IMR-90 (cell line): ENCODE measurements around the gene POLR2J. TPM values are rescaled to one million over a fixed set of nuclear protein-coding genes. Genes with fewer than 3 reads are reported as not detected.

Source experiments
- ATAC-seq: fragments of 200-7000 bp; cut with Tn5 transposase; 2 replicates; pipeline ENCODE4 v1.9.1; 2020; ENCODE audit warnings: low read depth, mild to moderate bottlenecking, moderate library complexity
- BruUV-seq: library from RNA; stranded (reverse); fragments of 400-500 nt; replicated peaks from 2 replicates; lab custom pipeline; 2021; lab: Mats Ljungman, UMichigan
- CTCF ChIA-PET: fragments of 300-600 bp; formaldehyde crosslinking; extraction: SDS; loops from one replicate; lab custom pipeline; 2021; ENCODE audit warnings: antibody characterized with exemption; lab: Yijun Ruan, JAX
- POLR2A ChIA-PET: fragments of 300-600 bp; sonication (Branson Sonifier 250); formaldehyde crosslinking; loops from one replicate; lab custom pipeline; 2022; ENCODE audit warnings: antibody characterized with exemption; ENCODE audit not compliant: unreplicated experiment; lab: Charles Lee
- DNase-seq: peaks from one replicate; pipeline ENCODE4 v3.0.0; 2013
- H2AFZ ChIP-seq: replicated peaks from 2 replicates; pipeline ENCODE3; 2013; ENCODE audit warnings: low read length, mild to moderate bottlenecking; ENCODE audit not compliant: poor library complexity
- H2AK5ac ChIP-seq: 2 replicates; pipeline ENCODE4 v1.6.1; 2013; ENCODE audit warnings: low read depth, low read length, inconsistent platforms
- H2AK9ac ChIP-seq: replicated peaks from 2 replicates; pipeline ENCODE3; 2013; ENCODE audit warnings: mild to moderate bottlenecking, low read depth, low read length, moderate library complexity; ENCODE audit not compliant: poor library complexity
- H2BK120ac ChIP-seq: 2 replicates; pipeline ENCODE4 v1.6.1; 2013; ENCODE audit warnings: low read depth, low read length, inconsistent platforms
- H2BK15ac ChIP-seq: 3 replicates; pipeline ENCODE4 v1.6.1; 2013; ENCODE audit warnings: low read depth, low read length, inconsistent platforms
- H2BK20ac ChIP-seq: 2 replicates; pipeline ENCODE4 v1.6.1; 2013; ENCODE audit warnings: low read depth, mild to moderate bottlenecking, inconsistent platforms, low read length, moderate library complexity
- H2BK5ac ChIP-seq: 2 replicates; pipeline ENCODE4 v1.6.1; 2013; ENCODE audit warnings: mild to moderate bottlenecking, low read depth, low read length, inconsistent platforms; ENCODE audit not compliant: poor library complexity, severe bottlenecking
- H3K14ac ChIP-seq: replicated peaks from 2 replicates; pipeline ENCODE4 v1.6.1; 2013; ENCODE audit warnings: low read depth, low read length, inconsistent platforms
- H3K18ac ChIP-seq: 2 replicates; pipeline ENCODE4 v1.6.1; 2013; ENCODE audit warnings: low read depth, low read length, control low read depth
- H3K23ac ChIP-seq: 2 replicates; pipeline ENCODE4 v1.6.1; 2013; ENCODE audit warnings: low read depth, low read length, inconsistent platforms
- H3K27ac ChIP-seq: 2 replicates; pipeline ENCODE4 v1.5.1; 2013; ENCODE audit warnings: mild to moderate bottlenecking, control low read depth, low read length; ENCODE audit not compliant: insufficient read depth
- H3K27me3 ChIP-seq: 2 replicates; pipeline ENCODE4 v1.6.1; 2013; ENCODE audit warnings: low read length; ENCODE audit not compliant: control insufficient read depth, insufficient read depth
- H3K36me3 ChIP-seq: 2 replicates; pipeline ENCODE4 v1.6.1; 2013; ENCODE audit warnings: low read length, mixed read lengths; ENCODE audit not compliant: control insufficient read depth, insufficient read depth
- H3K4ac ChIP-seq: 2 replicates; pipeline ENCODE4 v1.6.1; 2013; ENCODE audit warnings: low read depth, low read length, inconsistent platforms
- H3K4me1 ChIP-seq: 2 replicates; pipeline ENCODE4 v1.6.1; 2013; ENCODE audit warnings: low read length, mixed read lengths; ENCODE audit not compliant: control insufficient read depth, insufficient read depth
- H3K4me2 ChIP-seq: 2 replicates; pipeline ENCODE4 v1.6.1; 2013; ENCODE audit warnings: low read depth, mild to moderate bottlenecking, control low read depth, low read length, moderate library complexity
- H3K4me3 ChIP-seq: 2 replicates; pipeline ENCODE4 v1.5.1; 2013; ENCODE audit warnings: low read depth, mild to moderate bottlenecking, control low read depth, low read length, moderate library complexity; ENCODE audit not compliant: insufficient read depth
- H3K56ac ChIP-seq: 2 replicates; pipeline ENCODE4 v1.6.1; 2013; ENCODE audit warnings: low read length, inconsistent platforms; ENCODE audit not compliant: insufficient read depth; ENCODE audit errors: extremely low read depth
- H3K79me1 ChIP-seq, 2 experiments: 2 replicates each; pipeline ENCODE4 v1.6.1; 2013; ENCODE audit warnings: low read length in 2 of 2, inconsistent platforms in 1 of 2, low read depth in 1 of 2
- H3K9ac ChIP-seq: 2 replicates; pipeline ENCODE4 v1.6.1; 2013; ENCODE audit warnings: low read depth, low read length, control low read depth
- H3K9me1 ChIP-seq: 2 replicates; pipeline ENCODE4 v1.6.1; 2013; ENCODE audit warnings: low read length, inconsistent platforms; ENCODE audit not compliant: insufficient read depth
- H3K9me3 ChIP-seq: 2 replicates; pipeline ENCODE4 v1.6.1; 2013; ENCODE audit warnings: low read length; ENCODE audit not compliant: control insufficient read depth, insufficient read depth
- H4K20me1 ChIP-seq: 2 replicates; pipeline ENCODE4 v1.6.1; 2013; ENCODE audit warnings: low read length, inconsistent platforms; ENCODE audit not compliant: insufficient read depth
- H4K5ac ChIP-seq: 2 replicates; pipeline ENCODE4 v1.6.1; 2013; ENCODE audit warnings: mild to moderate bottlenecking, low read depth, low read length, control low read depth
- H4K8ac ChIP-seq, 2 experiments: 2 replicates each; pipeline ENCODE4 v1.6.1; 2013; ENCODE audit warnings: low read depth in 2 of 2, low read length in 2 of 2, control low read depth in 1 of 2, inconsistent platforms in 1 of 2
- H4K91ac ChIP-seq: 2 replicates; pipeline ENCODE4 v1.6.1; 2013; ENCODE audit warnings: low read depth, low read length, inconsistent platforms; ENCODE audit not compliant: insufficient read depth
- BHLHE40 ChIP-seq: fragments of 150-350 bp; IDR thresholded peaks from 2 replicates; pipeline ENCODE4 v1.6.1; 2016; ENCODE audit warnings: mild to moderate bottlenecking, low read depth, low read length
- CEBPB ChIP-seq: IDR thresholded peaks from 2 replicates; pipeline ENCODE4 v1.6.1; 2012; ENCODE audit warnings: low read depth, low read length, improper control_type of control experiment
- CHD1 ChIP-seq: IDR thresholded peaks from 2 replicates; pipeline ENCODE4 v1.6.1; 2012; ENCODE audit warnings: low read depth, low read length, improper control_type of control experiment
- FOS ChIP-seq: fragments of 150-350 bp; IDR thresholded peaks from 2 replicates; pipeline ENCODE4 v1.6.1; 2016; ENCODE audit warnings: low read depth, low read length
- MAFK ChIP-seq: IDR thresholded peaks from 2 replicates; pipeline ENCODE4 v1.6.1; 2012; ENCODE audit warnings: low read depth, low read length, improper control_type of control experiment
- MAZ ChIP-seq: IDR thresholded peaks from 2 replicates; pipeline ENCODE4 v1.6.1; 2012; ENCODE audit warnings: low read depth, mild to moderate bottlenecking, low read length, improper control_type of control experiment, moderate library complexity, borderline replicate concordance
- MXI1 ChIP-seq: IDR thresholded peaks from 2 replicates; pipeline ENCODE4 v1.6.1; 2012; ENCODE audit warnings: low read depth, mild to moderate bottlenecking, low read length, moderate library complexity, borderline replicate concordance
- NFE2L2 ChIP-seq: fragments of 150-350 bp; IDR thresholded peaks from 2 replicates; pipeline ENCODE4 v1.6.1; 2016; ENCODE audit warnings: low read depth, mild to moderate bottlenecking, low read length
- POLR2A ChIP-seq: IDR thresholded peaks from 2 replicates; pipeline ENCODE4 v1.6.1; 2012; ENCODE audit warnings: mild to moderate bottlenecking, low read depth, low read length
- RAD21 ChIP-seq: IDR thresholded peaks from 2 replicates; pipeline ENCODE4 v1.6.1; 2012; ENCODE audit warnings: low read length, improper control_type of control experiment
- RCOR1 ChIP-seq: IDR thresholded peaks from 2 replicates; pipeline ENCODE4 v1.6.1; 2012; ENCODE audit warnings: mild to moderate bottlenecking, low read length, improper control_type of control experiment; ENCODE audit not compliant: insufficient replicate concordance
- RFX5 ChIP-seq: IDR thresholded peaks from 2 replicates; pipeline ENCODE4 v1.8.0; 2012; ENCODE audit warnings: low read depth, mild to moderate bottlenecking, low read length, moderate library complexity
- SMC3 ChIP-seq: fragments of 150-350 bp; IDR thresholded peaks from 2 replicates; pipeline ENCODE4 v1.6.1; 2016; ENCODE audit warnings: low read depth, mild to moderate bottlenecking, antibody characterized with exemption, low read length, moderate library complexity
- USF2 ChIP-seq: fragments of 150-350 bp; IDR thresholded peaks from 2 replicates; pipeline ENCODE4 v1.6.1; 2017; ENCODE audit warnings: mild to moderate bottlenecking, antibody characterized with exemption, low read length, low read depth
- WGBS, 2 experiments: methylation state at CpG; one replicate each; pipeline versions ENCODE4 v1.1.5 to v1.1.7; 2013; ENCODE audit warnings: missing lambda C conversion rate in 2 of 2; ENCODE audit not compliant: insufficient read length in 1 of 2; ENCODE audit errors: extremely low coverage in 2 of 2; 5-methylcytosine and 5-hydroxymethylcytosine counted together
- dilution Hi-C: fragments of 300-500 bp; cut with HindIII; formaldehyde crosslinking; loops from one replicate; pipeline ENCODE4 v1.14.3; 2018; ENCODE audit warnings: low sequenced_read_pairs; ENCODE audit not compliant: unreplicated experiment
- in situ Hi-C: fragments of 300-500 bp; cut with MboI; formaldehyde crosslinking; loops from 3 replicates; pipeline ENCODE4 v1.14.3; 2019; ENCODE audit warnings: low sequenced_read_pairs, inconsistent platforms, mixed read lengths
- intact Hi-C: fragments of 100-400 bp; cut with micrococcal nuclease; formaldehyde crosslinking; loops from 2 replicates; pipeline ENCODE4 v1.10.0; 2022
- polyA plus RNA-seq, 3 experiments: library from polyadenylated mRNA; depleted of rRNA; stranded (reverse); fragments of >200 nt; gene quantifications; 2 replicates each; pipeline ENCODE4 v1.2.3, GENCODE V29; 2012; ENCODE audit warnings: low replicate concordance in 1 of 3
- total RNA-seq: library from RNA; depleted of rRNA; stranded (reverse); fragments of >200 nt; gene quantifications from 2 replicates; pipeline ENCODE4 v1.2.3, GENCODE V29; 2012
- TF ChIP-seq, protein P1 (sequence below): fragments of 150-350 bp; IDR thresholded peaks from 2 replicates; pipeline ENCODE4 v1.6.1; 2016; ENCODE audit warnings: low read depth, mild to moderate bottlenecking, low read length, moderate library complexity, borderline replicate concordance
- TF ChIP-seq, protein P2 (sequence below): conservative IDR thresholded peaks from 2 replicates; pipeline ENCODE4 v1.5.1; 2012; ENCODE audit warnings: mild to moderate bottlenecking, low read depth, low read length, improper control_type of control experiment

The POLR2J gene
- total and polyA plus RNA-seq, 2 of the 4 experiments (the other 2 are of a cell fraction) = 20.8 to 92.6 TPM

DNA sequence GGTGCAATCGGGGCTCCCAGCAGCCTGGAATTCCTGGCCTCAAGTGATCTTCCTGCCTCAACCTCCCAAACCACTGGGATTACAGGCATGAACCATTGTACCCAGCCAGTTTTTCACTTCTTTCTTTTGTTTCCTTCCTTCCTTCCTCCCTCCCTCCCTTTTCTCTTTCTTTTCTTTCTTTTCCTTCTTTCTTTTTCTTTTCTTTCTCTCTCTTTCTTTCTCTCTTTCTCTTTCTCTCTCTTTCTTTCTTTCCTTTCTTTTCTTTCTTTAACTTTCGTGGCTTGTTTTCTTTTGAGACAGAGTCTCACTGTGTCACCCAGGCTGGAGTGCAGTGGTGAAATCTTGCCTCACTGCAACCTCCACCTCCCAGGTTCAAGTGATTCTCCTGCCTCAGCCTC, 33.0 kb downstream of the POLR2J start:
- Histone ChIP-seq H2BK5ac (no peak overlapping the region), H3K4me2 (no peak overlapping the region), H3K9me1 (no peaks in the 10 kb centered on the region), H3K4me1 (peaks cover 4% of the 10 kb centered on the region; the same call in 1 of the 2 replicates), H3K4ac (no peak overlapping the region), H4K5ac (no peak overlapping the region), H3K27ac (no peak overlapping the region), H2AK9ac (no peak overlapping the region), H4K20me1 (peaks cover 4% of the 10 kb centered on the region; the same call in 1 of the 2 replicates), H2AFZ (no peak overlapping the region), H3K9me3 (no peaks in the 10 kb centered on the region), H4K8ac (no peak overlapping the region), H3K18ac (no peak overlapping the region), H3K23ac (no peak overlapping the region), H4K91ac (no peak overlapping the region), H3K9ac (no peak overlapping the region), H3K27me3 (no peaks in the 10 kb centered on the region), H3K4me3 (no peak overlapping the region), H3K14ac (no peak overlapping the region), H3K79me1 (peaks cover 0 to 18% of the 10 kb centered on the region in 2 experiments; a peak in 2 of 4 replicates), H2BK120ac (no peak overlapping the region), H2BK15ac (no peak overlapping the region), H2BK20ac (no peak overlapping the region), H3K56ac (no peak overlapping the region), H2AK5ac (no peak overlapping the region), H3K36me3 (peaks cover 30% of the 10 kb centered on the region)
- intact Hi-C loops = no loop called here
- ChIA-PET CTCF (no interaction called here), POLR2A (no interaction called here)
- ATAC-seq (no peak), DNase-seq (no peak)
- WGBS, 2 experiments = 100% methylated on average over 1 of the region's 2 CpGs; no CpG with 5 or more reads in 1 of the 2 experiments
- in situ Hi-C loops = no loop called here
- TF ChIP-seq SMC3 = no peak
- TF ChIP-seq, protein P1, sequence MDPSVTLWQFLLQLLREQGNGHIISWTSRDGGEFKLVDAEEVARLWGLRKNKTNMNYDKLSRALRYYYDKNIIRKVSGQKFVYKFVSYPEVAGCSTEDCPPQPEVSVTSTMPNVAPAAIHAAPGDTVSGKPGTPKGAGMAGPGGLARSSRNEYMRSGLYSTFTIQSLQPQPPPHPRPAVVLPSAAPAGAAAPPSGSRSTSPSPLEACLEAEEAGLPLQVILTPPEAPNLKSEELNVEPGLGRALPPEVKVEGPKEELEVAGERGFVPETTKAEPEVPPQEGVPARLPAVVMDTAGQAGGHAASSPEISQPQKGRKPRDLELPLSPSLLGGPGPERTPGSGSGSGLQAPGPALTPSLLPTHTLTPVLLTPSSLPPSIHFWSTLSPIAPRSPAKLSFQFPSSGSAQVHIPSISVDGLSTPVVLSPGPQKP = no peak
- TF ChIP-seq CHD1 = no peak
- no peak for TF ChIP-seq RAD21
- TF ChIP-seq CEBPB = no peak
- TF ChIP-seq BHLHE40 = no peak
- no peak for TF ChIP-seq RCOR1
- no peak for TF ChIP-seq FOS
- no peak for TF ChIP-seq USF2
- no peak for TF ChIP-seq MAZ
- TF ChIP-seq MAFK = no peak
- no peak for TF ChIP-seq RFX5
- no peak for TF ChIP-seq POLR2A
- no peak for TF ChIP-seq MXI1
- no peak for TF ChIP-seq NFE2L2
- TF ChIP-seq, protein P2, sequence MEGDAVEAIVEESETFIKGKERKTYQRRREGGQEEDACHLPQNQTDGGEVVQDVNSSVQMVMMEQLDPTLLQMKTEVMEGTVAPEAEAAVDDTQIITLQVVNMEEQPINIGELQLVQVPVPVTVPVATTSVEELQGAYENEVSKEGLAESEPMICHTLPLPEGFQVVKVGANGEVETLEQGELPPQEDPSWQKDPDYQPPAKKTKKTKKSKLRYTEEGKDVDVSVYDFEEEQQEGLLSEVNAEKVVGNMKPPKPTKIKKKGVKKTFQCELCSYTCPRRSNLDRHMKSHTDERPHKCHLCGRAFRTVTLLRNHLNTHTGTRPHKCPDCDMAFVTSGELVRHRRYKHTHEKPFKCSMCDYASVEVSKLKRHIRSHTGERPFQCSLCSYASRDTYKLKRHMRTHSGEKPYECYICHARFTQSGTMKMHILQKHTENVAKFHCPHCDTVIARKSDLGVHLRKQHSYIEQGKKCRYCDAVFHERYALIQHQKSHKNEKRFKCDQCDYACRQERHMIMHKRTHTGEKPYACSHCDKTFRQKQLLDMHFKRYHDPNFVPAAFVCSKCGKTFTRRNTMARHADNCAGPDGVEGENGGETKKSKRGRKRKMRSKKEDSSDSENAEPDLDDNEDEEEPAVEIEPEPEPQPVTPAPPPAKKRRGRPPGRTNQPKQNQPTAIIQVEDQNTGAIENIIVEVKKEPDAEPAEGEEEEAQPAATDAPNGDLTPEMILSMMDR = no peak
- dilution Hi-C loops = no loop called here
- BruUV-seq = no TSS peak
